Fibroblast of gingiva (primary cell): Measurements from ENCODE around the gene BBIP1.
A peak's percentile ranks its signal among the peaks of the same experiment; 100 is the strongest.
"Not testable (repeated sequence)": the region's sequence is repeated elsewhere in the genome, so short reads cannot be mapped to it uniquely, and the experiment has no call there.

Experiments
- DNase-seq: peaks from one replicate; pipeline ENCODE4 v3.0.0-alpha.2; 2011; ENCODE audit warnings: low read depth

The BBIP1 gene

GRCh38 chr10:110885932-110886674 is 32.9 kb downstream of the BBIP1 start:
- DNase-seq = no peak

- no peak for DNase-seq
Observed at GRCh38 chr10:110883924-110884323, 35.1 kb downstream of the BBIP1 start.

- no peak for DNase-seq
Observed at GRCh38 chr10:110881905-110882304, 37.1 kb downstream of the BBIP1 start.

GRCh38 chr10:110881247-110881646 is 37.7 kb downstream of the BBIP1 start:
- DNase-seq = no peak

GRCh38 chr10:110880012-110880411 is 39.0 kb downstream of the BBIP1 start:
- no peak for DNase-seq

GRCh38 chr10:110876788-110877187 is 42.2 kb downstream of the BBIP1 start:
- DNase-seq = no peak

GRCh38 chr10:110876000-110876399 is 43.0 kb downstream of the BBIP1 start:
- DNase-seq = no peak

- no peak for DNase-seq
Observed at GRCh38 chr10:110873951-110874350, 45.0 kb downstream of the BBIP1 start.

GRCh38 chr10:110872984-110873923 is 45.7 kb downstream of the BBIP1 start:
- DNase-seq = no peak

GRCh38 chr10:110872145-110872983 is 46.6 kb downstream of the BBIP1 start:
- DNase-seq = peak; percentile 75

- DNase-seq = peak; percentile 97
Observed at GRCh38 chr10:110871298-110872084, 47.5 kb downstream of the BBIP1 start, which contains the start of gene PDCD4. Gene PDCD4 (plus strand): TSS chr10:110871928. CDS start chr10:110876028, 4,100 bp downstream.

GRCh38 chr10:110870823-110871297 is 48.1 kb downstream of the BBIP1 start:
- peak; percentile 71 for DNase-seq

GRCh38 chr10:110868981-110869380 is 50.0 kb downstream of the BBIP1 start:
- DNase-seq = no peak

GRCh38 chr10:110867807-110868465 is 51.0 kb downstream of the BBIP1 start:
- DNase-seq = no peak

GRCh38 chr10:110867011-110867806 is 51.8 kb downstream of the BBIP1 start:
- not testable (repeated sequence) for DNase-seq

- DNase-seq = peak; percentile 54
Observed at GRCh38 chr10:110865809-110866482, 53.0 kb downstream of the BBIP1 start.

GRCh38 chr10:110865186-110865808 is 53.7 kb downstream of the BBIP1 start:
- peak; percentile 66 for DNase-seq

- no peak for DNase-seq
Observed at GRCh38 chr10:110864662-110865140, 54.3 kb downstream of the BBIP1 start.
